SK-N-SH (cell line): ENCODE data around the gene PLS3. TPM values are rescaled to one million over a fixed set of nuclear protein-coding genes. Genes with fewer than 3 reads are reported as not detected.

Experiments used
- CTCF ChIA-PET: fragments of 300-600, 350-600 bp; formaldehyde crosslinking; extraction: SDS; loops from one replicate; lab custom pipeline; 2021; lab: Yijun Ruan, JAX
- POLR2A ChIA-PET: fragments of 350-600 bp; sonication (Branson Sonifier 250); formaldehyde crosslinking; extraction: SDS; loops from one replicate; lab custom pipeline; 2020; ENCODE audit warnings: antibody characterized with exemption, inconsistent platforms; lab: Yijun Ruan, JAX
- DNase-seq: peaks from one replicate; pipeline ENCODE4 v3.0.0; 2012
- H2AFZ ChIP-seq: fragments of 200-600 bp; sonication (generic); 2 replicates; pipeline ENCODE4 v1.8.1; 2016; ENCODE audit warnings: antibody characterized with exemption, mild to moderate bottlenecking, low read depth
- H3F3A ChIP-seq: fragments of 200-600 bp; sonication (generic); replicated peaks from 2 replicates; pipeline ENCODE3; 2016; ENCODE audit warnings: antibody characterized with exemption, mild to moderate bottlenecking; ENCODE audit not compliant: insufficient read depth
- H3K27ac ChIP-seq, 2 experiments: fragments of 200-500 bp in 1 of 2; fragments of 200-600 bp in 1 of 2; sonication (Bioruptor generic) in 1 of 2; sonication (generic), shearing (Covaris generic) in 1 of 2; 2 replicates each; pipeline versions ENCODE4 v1.5.1 to v1.6.1; 2014 to 2016; ENCODE audit warnings: low read depth in 2 of 2, inconsistent platforms in 1 of 2, low read length in 1 of 2, mild to moderate bottlenecking in 1 of 2, mixed read lengths in 1 of 2
- H3K27me3 ChIP-seq: fragments of 200-600 bp; sonication (generic), shearing (Covaris generic); 2 replicates; pipeline ENCODE4 v1.6.1; 2016; ENCODE audit warnings: mixed run types; ENCODE audit not compliant: insufficient read depth
- H3K36me3 ChIP-seq, 2 experiments: fragments of 200-500 bp in 1 of 2; fragments of 200-600 bp in 1 of 2; sonication (Bioruptor generic) in 1 of 2; sonication (generic) in 1 of 2; replicated peaks in 1 of 2; 2 replicates each; pipeline versions ENCODE3 to v1.5.1; 2014 to 2016; ENCODE audit warnings: low read length in 1 of 2, mild to moderate bottlenecking in 1 of 2; ENCODE audit not compliant: insufficient read depth in 2 of 2, control insufficient read depth in 1 of 2
- H3K4me1 ChIP-seq, 2 experiments: fragments of 200-500 bp in 1 of 2; fragments of 200-600 bp in 1 of 2; sonication (Bioruptor generic) in 1 of 2; sonication (generic), shearing (Covaris generic) in 1 of 2; 2 replicates each; pipeline versions ENCODE4 v1.5.1 to v1.6.1; 2014 to 2016; ENCODE audit warnings: low read depth in 1 of 2, low read length in 1 of 2, mixed run types in 1 of 2; ENCODE audit not compliant: insufficient read depth in 2 of 2, control insufficient read depth in 1 of 2
- H3K4me2 ChIP-seq: fragments of 200-600 bp; sonication (generic), shearing (Covaris generic); 2 replicates; pipeline ENCODE4 v1.6.1; 2017; ENCODE audit warnings: mixed run types
- H3K4me3 ChIP-seq, 2 experiments: fragments of 200-500 bp in 1 of 2; fragments of 200-600 bp in 1 of 2; sonication (Bioruptor generic) in 1 of 2; sonication (generic), shearing (Covaris generic) in 1 of 2; 2 replicates each; pipeline versions ENCODE4 v1.5.1 to v1.8.1; 2014 to 2016; ENCODE audit warnings: low read depth in 2 of 2, inconsistent platforms in 1 of 2, low read length in 1 of 2, mild to moderate bottlenecking in 1 of 2, mixed read lengths in 1 of 2, moderate library complexity in 1 of 2
- H3K79me2 ChIP-seq: fragments of 200-600 bp; sonication (generic); 2 replicates; pipeline ENCODE4 v1.8.1; 2017; ENCODE audit warnings: mild to moderate bottlenecking; ENCODE audit not compliant: insufficient read depth
- H3K9ac ChIP-seq: fragments of 200-600 bp; sonication (generic); 2 replicates; pipeline ENCODE4 v1.6.1; 2017; ENCODE audit warnings: mixed run types
- H3K9me2 ChIP-seq: fragments of 200-600 bp; sonication (generic); 2 replicates; pipeline ENCODE4 v1.6.1; 2017; ENCODE audit warnings: mixed run types
- H3K9me3 ChIP-seq: fragments of 200-600 bp; sonication (generic); 2 replicates; pipeline ENCODE4 v1.6.1; 2017; ENCODE audit warnings: mixed run types, mild to moderate bottlenecking, moderate library complexity
- H4K20me1 ChIP-seq: fragments of 200-600 bp; sonication (generic); 2 replicates; pipeline ENCODE4 v1.6.1; 2017; ENCODE audit warnings: mild to moderate bottlenecking, mixed run types; ENCODE audit not compliant: insufficient read depth
- ELF1 ChIP-seq: IDR thresholded peaks from 2 replicates; pipeline ENCODE4 v1.4.0; 2012
- FOXJ3 ChIP-seq: sonication (generic); formaldehyde crosslinking; IDR thresholded peaks from 2 replicates; pipeline ENCODE4 v1.5.1; 2020; ENCODE audit warnings: mild to moderate bottlenecking, missing genetic modification reagents
- GABPA ChIP-seq: IDR thresholded peaks from 2 replicates; pipeline ENCODE4 v1.4.0; 2012; ENCODE audit warnings: low read depth, mild to moderate bottlenecking
- GATA2 ChIP-seq: sonication (generic); formaldehyde crosslinking; IDR thresholded peaks from 2 replicates; pipeline ENCODE4 v1.5.0; 2020; ENCODE audit warnings: mild to moderate bottlenecking, missing genetic modification reagents
- JUND ChIP-seq: IDR thresholded peaks from 2 replicates; pipeline ENCODE4 v1.4.0; 2012
- MEF2A ChIP-seq: IDR thresholded peaks from 2 replicates; pipeline ENCODE4 v1.4.0; 2012; ENCODE audit warnings: low read depth, borderline replicate concordance
- POLR2AphosphoS5 ChIP-seq: IDR thresholded peaks from 2 replicates; pipeline ENCODE4 v1.6.1; 2012; ENCODE audit warnings: low read depth, low read length
- RAD21 ChIP-seq: IDR thresholded peaks from 2 replicates; pipeline ENCODE4 v1.6.1; 2012; ENCODE audit warnings: mild to moderate bottlenecking, low read length
- RFX5 ChIP-seq: IDR thresholded peaks from 2 replicates; pipeline ENCODE4 v1.6.1; 2012; ENCODE audit warnings: mild to moderate bottlenecking, improper control_type of control experiment, low read length
- RXRA ChIP-seq: IDR thresholded peaks from 2 replicates; pipeline ENCODE4 v1.4.0; 2012; ENCODE audit warnings: low read depth, mild to moderate bottlenecking, borderline replicate concordance
- SIN3A ChIP-seq: IDR thresholded peaks from 2 replicates; pipeline ENCODE4 v1.6.1; 2012; ENCODE audit warnings: low read depth, mild to moderate bottlenecking, low read length, moderate library complexity, borderline replicate concordance
- SMC3 ChIP-seq: IDR thresholded peaks from 2 replicates; pipeline ENCODE4 v1.6.1; 2012; ENCODE audit warnings: low read depth, low read length, improper control_type of control experiment
- YY1 ChIP-seq: IDR thresholded peaks from 2 replicates; pipeline ENCODE4 v1.4.0; 2012; ENCODE audit warnings: low read depth, mild to moderate bottlenecking
- ZBTB33 ChIP-seq: IDR thresholded peaks from 2 replicates; pipeline ENCODE4 v1.4.0; 2012; ENCODE audit warnings: low read depth, borderline replicate concordance
- WGBS: methylation state at CpG from one replicate; pipeline ENCODE4 v1.1.6; 2017; ENCODE audit warnings: low lambda C conversion rate; 5-methylcytosine and 5-hydroxymethylcytosine counted together
- polyA plus RNA-seq, 3 experiments: library from polyadenylated mRNA; depleted of rRNA; stranded (reverse); fragments of >200 nt; gene quantifications; 2 replicates each; pipeline ENCODE4 v1.2.3, GENCODE V29; 2012
- TF ChIP-seq, protein P1 (sequence below): fragments of 200-600 bp; sonication (generic); IDR thresholded peaks from 2 replicates; pipeline ENCODE4 v1.6.1; 2017; ENCODE audit warnings: antibody characterized with exemption, mild to moderate bottlenecking, moderate library complexity

The PLS3 gene
- polyA plus RNA-seq, 1 of the 3 experiments (the other 2 are of a cell fraction) = 35.7 TPM

GRCh38 chrX:115592997-115593734 lies 32.2 kb downstream of the PLS3 start:
- CTCF ChIA-PET = interaction anchor here (0.5 kb wide), 1 partner anchor 50 kb away, joined by 3 read pairs; no protein-coding TSS in a partner anchor
- TF ChIP-seq YY1 (no peak), RAD21 (no peak), SMC3 (no peak), ZBTB33 (no peak), MEF2A (no peak), POLR2AphosphoS5 (no peak), ELF1 (no peak), RFX5 (no peak), JUND (no peak), GATA2 (CRISPR knock-in tag) (no peak), RXRA (no peak), FOXJ3 (CRISPR knock-in tag) (no peak), SIN3A (no peak), GABPA (no peak)
- TF ChIP-seq, protein P1, sequence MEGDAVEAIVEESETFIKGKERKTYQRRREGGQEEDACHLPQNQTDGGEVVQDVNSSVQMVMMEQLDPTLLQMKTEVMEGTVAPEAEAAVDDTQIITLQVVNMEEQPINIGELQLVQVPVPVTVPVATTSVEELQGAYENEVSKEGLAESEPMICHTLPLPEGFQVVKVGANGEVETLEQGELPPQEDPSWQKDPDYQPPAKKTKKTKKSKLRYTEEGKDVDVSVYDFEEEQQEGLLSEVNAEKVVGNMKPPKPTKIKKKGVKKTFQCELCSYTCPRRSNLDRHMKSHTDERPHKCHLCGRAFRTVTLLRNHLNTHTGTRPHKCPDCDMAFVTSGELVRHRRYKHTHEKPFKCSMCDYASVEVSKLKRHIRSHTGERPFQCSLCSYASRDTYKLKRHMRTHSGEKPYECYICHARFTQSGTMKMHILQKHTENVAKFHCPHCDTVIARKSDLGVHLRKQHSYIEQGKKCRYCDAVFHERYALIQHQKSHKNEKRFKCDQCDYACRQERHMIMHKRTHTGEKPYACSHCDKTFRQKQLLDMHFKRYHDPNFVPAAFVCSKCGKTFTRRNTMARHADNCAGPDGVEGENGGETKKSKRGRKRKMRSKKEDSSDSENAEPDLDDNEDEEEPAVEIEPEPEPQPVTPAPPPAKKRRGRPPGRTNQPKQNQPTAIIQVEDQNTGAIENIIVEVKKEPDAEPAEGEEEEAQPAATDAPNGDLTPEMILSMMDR = no peak

More at GRCh38 chrX:115592997-115593734, 32.2 kb downstream of the PLS3 start:
- 47% methylated on average over 8 of the region's 8 CpGs for WGBS
- no peaks in the 10 kb centered on the region for H3K36me3 ChIP-seq
- peaks cover 63% of the 10 kb centered on the region for H3K79me2 ChIP-seq
- H3K27me3 ChIP-seq = no peaks in the 10 kb centered on the region; the same call in 1 of the 2 replicates
- POLR2A ChIA-PET = no interaction called here
- H3K9ac ChIP-seq = no peak overlapping the region
- H3K4me1 ChIP-seq = peaks cover 0 to 12% of the 10 kb centered on the region in 2 experiments; a peak in 1 of 4 replicates
- no peaks in the 10 kb centered on the region for H3K9me2 ChIP-seq
- no peaks in the 10 kb centered on the region for H3F3A ChIP-seq
- DNase-seq = no peak
- H3K4me3 ChIP-seq = no peak overlapping the region
- no peak overlapping the region for H3K4me2 ChIP-seq
- H2AFZ ChIP-seq = no peak overlapping the region
- no peaks in the 10 kb centered on the region for H3K9me3 ChIP-seq
- no peaks in the 10 kb centered on the region for H4K20me1 ChIP-seq
- no peak overlapping the region for H3K27ac ChIP-seq
